ENCODE data around the gene SDR9C7. TPM values are rescaled to one million over a fixed set of nuclear protein-coding genes. Genes with fewer than 3 reads are reported as not detected.

SDR9C7 gene
- total RNA-seq, 1 experiment from 2014 or later: not detected

DNA sequence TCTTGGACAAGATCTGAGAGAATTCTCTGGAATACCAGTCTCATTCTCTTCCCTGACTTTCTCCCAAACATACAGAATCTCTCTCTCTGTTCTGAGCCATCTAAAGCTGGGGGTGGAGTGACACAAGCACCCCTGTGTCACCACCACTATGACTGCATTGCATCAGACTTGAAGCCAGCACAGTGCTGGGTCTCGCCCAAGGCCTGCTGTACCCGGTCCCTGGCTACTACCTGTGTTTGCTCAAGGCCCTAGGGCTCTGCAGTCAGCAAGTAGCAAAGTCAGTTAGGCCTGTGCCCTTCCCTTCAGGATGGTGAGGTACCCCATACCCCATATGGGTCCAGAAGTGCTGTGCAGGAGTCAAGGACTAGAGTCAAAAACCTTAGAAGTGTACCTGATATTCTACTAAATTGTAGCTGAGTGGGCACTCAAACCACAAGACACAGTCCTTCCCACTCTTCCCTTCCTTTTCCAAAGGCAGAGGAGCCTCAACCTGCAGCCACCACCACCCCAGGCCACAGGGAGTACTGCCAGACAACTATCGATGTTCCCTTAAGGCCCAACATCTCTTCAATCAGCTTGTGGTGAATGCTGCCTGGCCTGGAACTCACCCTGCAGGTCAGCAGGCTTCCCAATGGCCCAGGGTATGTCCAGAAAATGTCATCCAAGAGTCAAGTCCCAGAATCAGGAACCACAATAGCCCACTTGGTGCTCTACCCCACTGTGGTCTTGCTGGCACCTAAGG is 44.4 kb upstream of the SDR9C7 start:
- Histone ChIP-seq H3K27ac (ENCODE audit: low read depth, low read length) (no peak overlapping the region), H3K9me2 (ENCODE audit: insufficient read depth) (no peaks in the 10 kb centered on the region), H2AFZ (ENCODE audit: low read depth, low read length, poor library complexity, severe bottlenecking) (no peak overlapping the region), H4K20me1 (ENCODE audit: insufficient read depth) (no peaks in the 10 kb centered on the region), H3K9ac (ENCODE audit: low read length) (no peak overlapping the region), H3K4me1 (ENCODE audit: control insufficient read depth in 1 of 2, insufficient read depth in 2 of 2, low read length in 2 of 2) (no peaks in the 10 kb centered on the region), H3K4me3 (replicated peaks in 1 of 2; ENCODE audit: low read depth in 1 of 2, low read length in 2 of 2) (no peak overlapping the region), H3K4me2 (ENCODE audit: low read length) (no peak overlapping the region), H3K9me3 (ENCODE audit: control insufficient read depth in 1 of 2, insufficient read depth in 1 of 2, low read depth in 1 of 2, low read length in 2 of 2) (no peaks in the 10 kb centered on the region), H3K36me3 (ENCODE audit: control insufficient read depth in 1 of 2, insufficient read depth in 2 of 2, low read length in 2 of 2) (no peaks in the 10 kb centered on the region), H3K27me3 (ENCODE audit: insufficient read depth, low read length) (no peaks in the 10 kb centered on the region), H3K79me2 (ENCODE audit: insufficient read depth, low read length) (no peaks in the 10 kb centered on the region)
- no peak for ATAC-seq
- ChIA-PET CTCF (no interaction called here), RAD21 (ENCODE audit: low non-redundant PET in 1 of 2, low total read pairs in 2 of 2, uncharacterized antibody in 2 of 2, unreplicated experiment in 2 of 2) (no interaction called here), POLR2A (no interaction called here)
- no peak for TF ChIP-seq ZFX (IDR thresholded peaks at IDR 0.05)
- TF ChIP-seq, protein P1, sequence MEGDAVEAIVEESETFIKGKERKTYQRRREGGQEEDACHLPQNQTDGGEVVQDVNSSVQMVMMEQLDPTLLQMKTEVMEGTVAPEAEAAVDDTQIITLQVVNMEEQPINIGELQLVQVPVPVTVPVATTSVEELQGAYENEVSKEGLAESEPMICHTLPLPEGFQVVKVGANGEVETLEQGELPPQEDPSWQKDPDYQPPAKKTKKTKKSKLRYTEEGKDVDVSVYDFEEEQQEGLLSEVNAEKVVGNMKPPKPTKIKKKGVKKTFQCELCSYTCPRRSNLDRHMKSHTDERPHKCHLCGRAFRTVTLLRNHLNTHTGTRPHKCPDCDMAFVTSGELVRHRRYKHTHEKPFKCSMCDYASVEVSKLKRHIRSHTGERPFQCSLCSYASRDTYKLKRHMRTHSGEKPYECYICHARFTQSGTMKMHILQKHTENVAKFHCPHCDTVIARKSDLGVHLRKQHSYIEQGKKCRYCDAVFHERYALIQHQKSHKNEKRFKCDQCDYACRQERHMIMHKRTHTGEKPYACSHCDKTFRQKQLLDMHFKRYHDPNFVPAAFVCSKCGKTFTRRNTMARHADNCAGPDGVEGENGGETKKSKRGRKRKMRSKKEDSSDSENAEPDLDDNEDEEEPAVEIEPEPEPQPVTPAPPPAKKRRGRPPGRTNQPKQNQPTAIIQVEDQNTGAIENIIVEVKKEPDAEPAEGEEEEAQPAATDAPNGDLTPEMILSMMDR (IDR thresholded peaks at IDR 0.05 in 2 of 3, conservative IDR thresholded peaks at IDR 0.05 in 1 of 3; ENCODE audit: borderline replicate concordance in 1 of 3, insufficient read depth in 1 of 3, low read depth in 2 of 3, low read length in 2 of 3): no peak
- TF ChIP-seq ELF1 (IDR thresholded peaks at IDR 0.05; ENCODE audit: borderline replicate concordance, low read depth): no peak
- TF ChIP-seq JUND (IDR thresholded peaks at IDR 0.05): no peak
- TF ChIP-seq, protein P2, sequence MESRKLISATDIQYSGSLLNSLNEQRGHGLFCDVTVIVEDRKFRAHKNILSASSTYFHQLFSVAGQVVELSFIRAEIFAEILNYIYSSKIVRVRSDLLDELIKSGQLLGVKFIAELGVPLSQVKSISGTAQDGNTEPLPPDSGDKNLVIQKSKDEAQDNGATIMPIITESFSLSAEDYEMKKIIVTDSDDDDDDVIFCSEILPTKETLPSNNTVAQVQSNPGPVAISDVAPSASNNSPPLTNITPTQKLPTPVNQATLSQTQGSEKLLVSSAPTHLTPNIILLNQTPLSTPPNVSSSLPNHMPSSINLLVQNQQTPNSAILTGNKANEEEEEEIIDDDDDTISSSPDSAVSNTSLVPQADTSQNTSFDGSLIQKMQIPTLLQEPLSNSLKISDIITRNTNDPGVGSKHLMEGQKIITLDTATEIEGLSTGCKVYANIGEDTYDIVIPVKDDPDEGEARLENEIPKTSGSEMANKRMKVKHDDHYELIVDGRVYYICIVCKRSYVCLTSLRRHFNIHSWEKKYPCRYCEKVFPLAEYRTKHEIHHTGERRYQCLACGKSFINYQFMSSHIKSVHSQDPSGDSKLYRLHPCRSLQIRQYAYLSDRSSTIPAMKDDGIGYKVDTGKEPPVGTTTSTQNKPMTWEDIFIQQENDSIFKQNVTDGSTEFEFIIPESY (IDR thresholded peaks at IDR 0.05; ENCODE audit: extremely low read depth, insufficient replicate concordance, low read length): no peak
- no peak for TF ChIP-seq TCF7L2 (IDR thresholded peaks at IDR 0.05; ENCODE audit: borderline replicate concordance, extremely low read depth, insufficient read depth, insufficient read length)
- TF ChIP-seq CEBPB (IDR thresholded peaks at IDR 0.05; ENCODE audit: low read depth): no peak
- TF ChIP-seq SP1 (IDR thresholded peaks at IDR 0.05; ENCODE audit: low read depth): no peak
- TF ChIP-seq EZH2 (IDR thresholded peaks at IDR 0.05): no peak
- TF ChIP-seq CBX3 (IDR thresholded peaks at IDR 0.05; ENCODE audit: low read depth): no peak
- TF ChIP-seq FOSL1 (IDR thresholded peaks at IDR 0.05; ENCODE audit: low read depth): no peak
- no peak for TF ChIP-seq YY1 (IDR thresholded peaks at IDR 0.05; ENCODE audit: extremely low read depth, insufficient replicate concordance, low read depth, low read length)
- TF ChIP-seq, protein P3, sequence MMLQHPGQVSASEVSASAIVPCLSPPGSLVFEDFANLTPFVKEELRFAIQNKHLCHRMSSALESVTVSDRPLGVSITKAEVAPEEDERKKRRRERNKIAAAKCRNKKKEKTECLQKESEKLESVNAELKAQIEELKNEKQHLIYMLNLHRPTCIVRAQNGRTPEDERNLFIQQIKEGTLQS (IDR thresholded peaks at IDR 0.05): no peak
- no peak for TF ChIP-seq POLR2AphosphoS5 (IDR thresholded peaks at IDR 0.05; ENCODE audit: low read depth, low read length)
- no peak for TF ChIP-seq ZNF274 (IDR thresholded peaks at IDR 0.05; ENCODE audit: low read depth, low read length)
- TF ChIP-seq RAD21 (IDR thresholded peaks at IDR 0.05; ENCODE audit: low read depth): no peak
- TF ChIP-seq EGR1 (IDR thresholded peaks at IDR 0.05; ENCODE audit: low read depth): no peak
- TF ChIP-seq, protein P4, sequence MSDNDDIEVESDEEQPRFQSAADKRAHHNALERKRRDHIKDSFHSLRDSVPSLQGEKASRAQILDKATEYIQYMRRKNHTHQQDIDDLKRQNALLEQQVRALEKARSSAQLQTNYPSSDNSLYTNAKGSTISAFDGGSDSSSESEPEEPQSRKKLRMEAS (IDR thresholded peaks at IDR 0.05): no peak
- TF ChIP-seq, protein P5, sequence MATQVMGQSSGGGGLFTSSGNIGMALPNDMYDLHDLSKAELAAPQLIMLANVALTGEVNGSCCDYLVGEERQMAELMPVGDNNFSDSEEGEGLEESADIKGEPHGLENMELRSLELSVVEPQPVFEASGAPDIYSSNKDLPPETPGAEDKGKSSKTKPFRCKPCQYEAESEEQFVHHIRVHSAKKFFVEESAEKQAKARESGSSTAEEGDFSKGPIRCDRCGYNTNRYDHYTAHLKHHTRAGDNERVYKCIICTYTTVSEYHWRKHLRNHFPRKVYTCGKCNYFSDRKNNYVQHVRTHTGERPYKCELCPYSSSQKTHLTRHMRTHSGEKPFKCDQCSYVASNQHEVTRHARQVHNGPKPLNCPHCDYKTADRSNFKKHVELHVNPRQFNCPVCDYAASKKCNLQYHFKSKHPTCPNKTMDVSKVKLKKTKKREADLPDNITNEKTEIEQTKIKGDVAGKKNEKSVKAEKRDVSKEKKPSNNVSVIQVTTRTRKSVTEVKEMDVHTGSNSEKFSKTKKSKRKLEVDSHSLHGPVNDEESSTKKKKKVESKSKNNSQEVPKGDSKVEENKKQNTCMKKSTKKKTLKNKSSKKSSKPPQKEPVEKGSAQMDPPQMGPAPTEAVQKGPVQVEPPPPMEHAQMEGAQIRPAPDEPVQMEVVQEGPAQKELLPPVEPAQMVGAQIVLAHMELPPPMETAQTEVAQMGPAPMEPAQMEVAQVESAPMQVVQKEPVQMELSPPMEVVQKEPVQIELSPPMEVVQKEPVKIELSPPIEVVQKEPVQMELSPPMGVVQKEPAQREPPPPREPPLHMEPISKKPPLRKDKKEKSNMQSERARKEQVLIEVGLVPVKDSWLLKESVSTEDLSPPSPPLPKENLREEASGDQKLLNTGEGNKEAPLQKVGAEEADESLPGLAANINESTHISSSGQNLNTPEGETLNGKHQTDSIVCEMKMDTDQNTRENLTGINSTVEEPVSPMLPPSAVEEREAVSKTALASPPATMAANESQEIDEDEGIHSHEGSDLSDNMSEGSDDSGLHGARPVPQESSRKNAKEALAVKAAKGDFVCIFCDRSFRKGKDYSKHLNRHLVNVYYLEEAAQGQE (IDR thresholded peaks at IDR 0.05; ENCODE audit: low read depth): no peak
- intact Hi-C loops (cut with micrococcal nuclease): no loop called here
- no TSS peak for BruUV-seq (replicated peaks)
- DNase-seq (ENCODE audit: low read depth, low spot score): no peak
